GM12891 (cell line): ENCODE measurements around the gene HDAC9.

ENCODE experiments used
- DNase-seq: peaks from one replicate; pipeline ENCODE4 v3.0.0; 2011; ENCODE audit warnings: low spot score; ENCODE audit not compliant: insufficient read length
- FAIRE-seq: peaks from 2 replicates; lab custom pipeline; 2011; peaks lifted over from hg19 to GRCh38; lab: Jason Lieb, UNC
- PAX5 ChIP-seq: IDR thresholded peaks from 2 replicates; pipeline ENCODE4 v1.6.1; 2011; ENCODE audit warnings: low read length, moderate library complexity, mild to moderate bottlenecking; ENCODE audit not compliant: insufficient read depth, severe bottlenecking
- POLR2A ChIP-seq: IDR thresholded peaks from 2 replicates; pipeline ENCODE4 v1.6.1; 2011; ENCODE audit warnings: low read depth, low read length, control low read depth
- POLR2AphosphoS5 ChIP-seq: IDR thresholded peaks from 2 replicates; pipeline ENCODE4 v1.6.1; 2011; ENCODE audit warnings: low read depth, low read length, control low read depth
- POU2F2 ChIP-seq: IDR thresholded peaks from 2 replicates; pipeline ENCODE4 v1.6.1; 2011; ENCODE audit warnings: low read depth, mild to moderate bottlenecking, control low read depth, low read length, moderate library complexity
- SPI1 ChIP-seq: IDR thresholded peaks from 2 replicates; pipeline ENCODE4 v1.6.1; 2011; ENCODE audit warnings: low read depth, low read length, control low read depth
- TAF1 ChIP-seq: IDR thresholded peaks from 2 replicates; pipeline ENCODE4 v1.6.1; 2011; ENCODE audit warnings: low read depth, low read length, control low read depth

The HDAC9 gene

GRCh38 chr7:18829858-18830285, 334.3 kb downstream of the HDAC9 start:
- no peak for DNase-seq
- TF ChIP-seq PAX5 (no peak), POLR2A (no peak)
- no peak for FAIRE-seq

- TF ChIP-seq POU2F2: no peak
- TF ChIP-seq TAF1: no peak
- TF ChIP-seq PAX5: no peak
- TF ChIP-seq POLR2A: no peak
- TF ChIP-seq SPI1: no peak
- TF ChIP-seq POLR2AphosphoS5: no peak
- DNase-seq (no peak), FAIRE-seq (no peak)
These were observed 335.9 kb downstream of the HDAC9 start for GRCh38 chr7:18831419-18831818.

- FAIRE-seq (no peak), DNase-seq (no peak)
- no peak for TF ChIP-seq POLR2AphosphoS5
- TF ChIP-seq POLR2A: no peak
- no peak for TF ChIP-seq SPI1
- no peak for TF ChIP-seq PAX5
These were observed 336.4 kb downstream of the HDAC9 start for GRCh38 chr7:18831943-18832342.

- TF ChIP-seq POLR2A (no peak), PAX5 (no peak), TAF1 (no peak), SPI1 (no peak), POU2F2 (no peak)
- FAIRE-seq (no peak), DNase-seq (no peak)
These were observed 339.0 kb downstream of the HDAC9 start for GRCh38 chr7:18834577-18834976.

- DNase-seq (no peak), FAIRE-seq (no peak)
- no peak for TF ChIP-seq TAF1
- TF ChIP-seq POU2F2: no peak
- TF ChIP-seq SPI1: no peak
- TF ChIP-seq POLR2A: no peak
- no peak for TF ChIP-seq POLR2AphosphoS5
- TF ChIP-seq PAX5: no peak
These were observed 339.6 kb downstream of the HDAC9 start for GRCh38 chr7:18835001-18835690.

GRCh38 chr7:18843979-18844378, 348.4 kb downstream of the HDAC9 start:
- no peak for TF ChIP-seq PAX5
- TF ChIP-seq POU2F2: no peak
- no peak for TF ChIP-seq POLR2A
- no peak for TF ChIP-seq POLR2AphosphoS5
- no peak for TF ChIP-seq TAF1
- TF ChIP-seq SPI1: no peak
- FAIRE-seq (no peak), DNase-seq (no peak)

- no peak for TF ChIP-seq POLR2A
- no peak for TF ChIP-seq PAX5
- no peak for TF ChIP-seq POLR2AphosphoS5
- TF ChIP-seq POU2F2: no peak
- no peak for TF ChIP-seq SPI1
- no peak for TF ChIP-seq TAF1
- FAIRE-seq (no peak), DNase-seq (no peak)
These were observed 349.2 kb downstream of the HDAC9 start for GRCh38 chr7:18844735-18845134.

- DNase-seq (no peak), FAIRE-seq (no peak)
- TF ChIP-seq POLR2A (no peak), SPI1 (no peak), PAX5 (no peak), TAF1 (no peak), POLR2AphosphoS5 (no peak), POU2F2 (no peak)
These were observed 350.2 kb downstream of the HDAC9 start for GRCh38 chr7:18845700-18846099.

GRCh38 chr7:18846765-18847215, 351.2 kb downstream of the HDAC9 start:
- no peak for TF ChIP-seq SPI1
- no peak for TF ChIP-seq PAX5
- no peak for TF ChIP-seq POLR2AphosphoS5
- no peak for TF ChIP-seq POLR2A
- no peak for TF ChIP-seq TAF1
- TF ChIP-seq POU2F2: no peak
- DNase-seq (no peak), FAIRE-seq (no peak)

- TF ChIP-seq SPI1 (no peak), POU2F2 (no peak), PAX5 (no peak), POLR2AphosphoS5 (no peak), TAF1 (no peak), POLR2A (no peak)
- FAIRE-seq (no peak), DNase-seq (no peak)
These were observed 353.6 kb downstream of the HDAC9 start for GRCh38 chr7:18849130-18849529.
